Measurements from ENCODE around the gene ZFP36L1.

ZFP36L1 gene, protein sequence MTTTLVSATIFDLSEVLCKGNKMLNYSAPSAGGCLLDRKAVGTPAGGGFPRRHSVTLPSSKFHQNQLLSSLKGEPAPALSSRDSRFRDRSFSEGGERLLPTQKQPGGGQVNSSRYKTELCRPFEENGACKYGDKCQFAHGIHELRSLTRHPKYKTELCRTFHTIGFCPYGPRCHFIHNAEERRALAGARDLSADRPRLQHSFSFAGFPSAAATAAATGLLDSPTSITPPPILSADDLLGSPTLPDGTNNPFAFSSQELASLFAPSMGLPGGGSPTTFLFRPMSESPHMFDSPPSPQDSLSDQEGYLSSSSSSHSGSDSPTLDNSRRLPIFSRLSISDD

DNA sequence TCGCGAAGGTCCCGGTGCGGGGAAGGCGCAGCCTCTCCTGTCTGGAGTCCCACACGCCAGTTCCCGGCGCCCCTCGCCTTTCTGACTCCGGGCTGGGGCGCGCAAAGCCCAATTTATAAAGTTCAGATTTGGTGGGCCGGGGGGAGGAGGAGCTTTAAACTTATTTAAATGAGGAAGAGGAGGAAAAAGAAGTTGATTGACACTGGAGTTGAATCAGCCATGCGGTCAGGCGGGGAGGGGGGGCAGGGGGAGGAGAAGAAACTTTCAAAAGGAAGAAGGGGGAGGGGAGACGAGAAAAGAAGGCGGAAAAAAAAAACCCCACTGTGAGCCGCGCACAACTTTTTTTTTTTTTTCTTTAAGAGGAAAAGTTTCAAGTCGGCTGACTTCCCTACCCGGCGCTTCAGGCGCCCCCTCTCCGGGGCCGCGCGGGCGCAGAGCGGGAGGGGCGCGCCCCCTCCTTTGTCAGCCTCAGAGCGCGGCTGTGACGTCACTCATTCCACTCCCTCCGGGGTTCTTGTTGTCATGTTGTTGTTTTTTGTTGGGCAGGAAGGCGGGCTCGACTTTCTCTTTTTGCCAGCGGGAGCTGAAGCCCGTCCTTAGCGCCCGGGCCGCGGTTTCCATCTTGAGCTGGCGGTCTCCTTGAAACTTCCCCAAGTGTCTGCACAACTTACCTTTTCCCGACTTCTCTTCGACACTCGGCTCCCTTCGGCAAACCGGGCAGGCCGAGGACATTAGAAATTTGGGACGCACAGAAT is at the start of gene ZFP36L1:
TSS of gene ZFP36L1 (minus strand) at position 89 of the 755 bp plus-strand sequence. CDS start 129 bp downstream, outside the sequence.
- peak; percentile 80 for DNase-seq

DNA sequence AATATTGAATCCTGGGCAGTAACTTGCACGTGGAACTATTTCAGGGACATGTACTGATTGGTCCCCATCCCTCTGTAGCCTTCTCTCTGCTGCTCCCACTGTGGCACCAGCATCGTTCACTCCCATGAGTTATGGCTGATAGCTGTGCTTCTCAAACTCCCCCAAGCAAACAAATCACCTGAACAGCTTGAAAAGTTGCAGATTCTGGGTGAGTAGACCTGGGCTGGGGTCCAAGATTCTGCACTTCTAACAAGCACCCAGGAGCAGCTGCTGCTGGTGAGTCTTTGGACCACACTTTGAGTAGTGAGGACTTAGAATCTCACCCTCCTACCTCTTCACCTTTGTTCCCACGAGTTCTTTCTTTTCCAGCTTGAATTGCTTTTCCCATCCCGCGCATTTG is 49.4 kb upstream of the ZFP36L1 start:
- DNase-seq: peak; percentile 18

DNA sequence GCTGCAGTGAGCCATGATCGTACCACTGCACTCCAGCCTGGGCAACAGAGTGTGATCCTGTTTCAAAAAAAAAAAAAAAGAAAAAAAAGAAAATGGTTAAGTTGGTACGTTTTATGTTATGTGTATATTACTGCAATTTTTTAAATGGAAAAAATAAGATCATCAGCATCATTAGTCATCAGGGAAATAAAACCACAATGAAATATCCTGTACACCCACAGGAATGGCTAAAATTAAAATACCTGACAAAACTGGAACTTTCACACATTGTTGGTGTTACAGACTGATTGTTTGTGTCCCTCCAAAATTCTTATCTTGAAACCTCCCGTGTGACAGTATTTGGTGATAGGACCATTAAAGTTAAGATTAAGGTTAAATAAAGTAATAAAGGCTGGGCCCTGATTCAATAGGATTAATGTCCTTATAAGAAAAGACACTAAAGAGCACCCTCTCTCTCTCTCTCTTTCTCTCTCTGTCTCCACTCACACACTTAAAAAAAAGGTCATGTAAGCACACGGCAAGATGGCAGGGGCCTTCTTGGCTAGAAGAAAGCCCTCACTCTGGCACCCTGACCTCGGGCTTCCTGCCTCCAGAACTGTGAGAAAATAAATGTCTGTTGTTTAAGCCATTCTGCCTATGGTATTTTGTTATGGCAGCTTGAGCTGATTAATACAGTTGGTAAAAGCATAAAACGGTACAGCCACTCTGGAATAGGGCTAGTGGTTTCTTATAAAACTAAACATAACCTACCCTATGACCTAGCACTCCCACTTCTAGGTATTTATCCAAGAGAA is 48.3 kb upstream of the ZFP36L1 start:
- no peak for DNase-seq

DNA sequence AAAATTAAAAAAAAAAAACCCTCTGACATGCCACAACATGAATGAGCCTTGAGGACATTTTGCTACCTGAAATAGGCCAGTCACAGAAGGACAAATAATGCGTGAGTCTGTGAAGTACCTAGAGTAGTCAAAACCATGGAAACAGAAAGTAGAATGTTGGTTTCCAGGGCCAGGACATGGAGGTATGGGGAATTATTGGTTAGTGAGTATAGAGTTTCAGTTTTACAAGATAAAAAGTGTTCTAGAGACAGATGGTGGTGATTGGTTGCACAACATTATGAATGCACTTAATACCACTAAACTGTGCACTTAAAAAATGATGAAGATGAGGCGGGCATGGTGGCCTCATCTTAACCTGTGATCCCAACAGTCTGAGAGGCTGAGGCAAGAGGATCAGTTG is 47.6 kb upstream of the ZFP36L1 start:
- DNase-seq: peak; percentile 82

DNA sequence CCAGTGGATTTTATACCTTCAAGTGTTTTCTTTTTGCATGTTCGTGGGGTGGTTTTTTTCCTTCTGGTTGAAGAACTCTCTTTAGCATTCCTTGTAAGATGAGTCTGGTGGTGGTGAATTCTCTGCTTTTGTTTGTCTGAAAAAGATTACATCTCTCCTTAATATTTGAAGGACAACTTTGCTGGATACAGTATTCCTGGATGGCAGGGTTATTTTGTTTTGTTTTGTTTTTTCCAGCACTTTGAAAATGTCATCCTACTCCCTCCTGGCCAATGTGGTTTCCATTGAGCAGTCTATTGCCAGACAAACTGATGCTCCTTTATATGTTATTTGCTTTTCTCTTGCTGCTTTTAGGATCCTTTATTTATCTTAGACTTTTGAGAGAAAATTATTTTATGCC is 43.2 kb upstream of the ZFP36L1 start:
- no peak for DNase-seq

DNA sequence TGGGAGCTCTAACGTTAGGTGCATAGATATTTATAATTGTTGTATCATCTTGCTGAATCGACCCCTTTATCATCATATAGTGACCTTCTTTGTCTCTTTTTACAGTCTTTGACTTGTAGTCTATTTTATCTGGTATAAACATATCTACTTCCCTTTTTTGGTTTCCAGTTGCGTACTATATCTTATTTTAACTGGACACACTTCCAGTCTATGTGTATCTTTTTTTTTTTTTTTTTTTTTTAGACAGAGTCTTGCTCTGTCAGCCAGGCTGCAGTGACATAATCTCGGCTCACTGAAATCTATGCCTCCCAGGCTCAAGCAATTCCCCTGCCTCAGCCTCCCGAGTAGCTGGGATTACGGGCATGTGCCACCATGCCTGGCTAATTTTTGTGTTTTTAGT is 41.9 kb upstream of the ZFP36L1 start:
- DNase-seq: no peak

DNA sequence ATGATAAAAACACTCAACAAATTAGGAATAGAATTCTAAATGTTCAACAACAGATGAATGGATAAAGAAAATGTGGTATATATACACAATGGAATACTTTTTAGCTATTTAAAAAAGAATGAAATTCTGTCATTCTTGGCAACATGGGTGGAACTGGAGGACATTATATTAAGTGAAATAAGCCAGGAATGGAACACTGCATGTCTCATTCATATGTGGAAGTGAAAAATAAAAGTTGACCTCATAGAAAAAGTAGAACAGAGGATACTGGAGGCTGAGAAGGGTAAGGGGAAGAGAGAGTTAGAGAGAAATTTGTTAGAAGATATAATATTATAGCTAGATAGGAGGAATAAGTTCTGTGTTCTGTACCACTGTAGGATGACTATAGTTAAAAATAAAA is 35.8 kb upstream of the ZFP36L1 start:
- no peak for DNase-seq

DNA sequence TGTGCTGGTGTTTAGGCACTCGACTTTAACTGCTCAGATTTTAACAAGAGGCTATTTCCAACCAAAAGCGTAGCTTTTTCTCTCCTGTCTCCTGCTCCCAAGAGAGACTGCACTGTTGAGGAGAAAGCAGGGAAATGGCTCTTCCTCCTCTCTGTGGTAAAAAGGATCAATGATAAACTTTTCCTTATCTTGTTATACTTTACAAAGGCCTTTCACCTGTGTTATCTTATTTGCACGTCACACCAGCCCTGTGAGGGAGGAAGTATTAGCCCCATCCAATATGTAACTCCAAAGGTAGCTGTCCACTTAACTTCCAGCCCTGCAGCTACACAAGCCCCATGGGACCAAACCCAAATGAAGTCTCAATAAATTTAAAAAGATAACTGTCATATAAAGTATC is 32.9 kb upstream of the ZFP36L1 start:
- DNase-seq: no peak

DNA sequence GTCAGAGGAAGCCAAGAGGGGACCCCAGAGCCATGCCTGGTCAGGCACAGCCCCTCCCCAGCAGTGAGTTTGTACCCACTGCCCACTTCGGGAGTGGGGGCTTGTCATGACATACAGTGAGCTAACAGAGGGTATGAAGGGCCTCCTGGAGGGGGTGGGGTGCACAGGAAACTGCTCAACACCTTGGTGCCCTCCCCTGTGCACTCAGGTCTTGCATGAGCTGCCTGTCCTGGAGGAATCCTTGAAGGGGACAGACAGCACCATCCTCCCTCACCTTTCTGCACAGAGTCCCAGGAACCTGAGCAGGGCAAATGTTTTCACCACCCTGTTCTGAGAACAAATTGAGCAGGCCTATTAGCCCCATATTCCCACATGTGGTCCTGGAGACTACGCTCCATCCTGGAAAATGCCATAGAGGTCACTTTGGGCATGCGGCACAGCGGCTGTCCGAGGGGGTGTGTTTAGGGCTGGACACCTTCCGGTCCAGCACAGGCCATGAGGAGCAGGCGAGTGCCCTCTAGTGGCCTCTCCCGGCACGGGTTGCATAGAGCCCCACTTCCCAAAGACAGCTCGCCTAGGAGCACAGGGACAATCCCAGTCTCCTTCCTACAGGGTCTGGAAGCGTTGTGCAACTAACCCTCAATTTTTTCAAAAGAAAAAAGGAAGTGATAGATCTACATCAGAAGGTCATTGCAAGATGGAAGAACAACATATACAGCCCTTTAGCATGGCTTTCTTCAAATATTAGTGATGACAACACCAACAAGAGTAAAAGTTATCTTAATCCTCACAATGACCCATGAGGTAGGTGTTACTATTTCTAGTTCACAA is 31.9 kb upstream of the ZFP36L1 start:
- peak; percentile 9 for DNase-seq

DNA sequence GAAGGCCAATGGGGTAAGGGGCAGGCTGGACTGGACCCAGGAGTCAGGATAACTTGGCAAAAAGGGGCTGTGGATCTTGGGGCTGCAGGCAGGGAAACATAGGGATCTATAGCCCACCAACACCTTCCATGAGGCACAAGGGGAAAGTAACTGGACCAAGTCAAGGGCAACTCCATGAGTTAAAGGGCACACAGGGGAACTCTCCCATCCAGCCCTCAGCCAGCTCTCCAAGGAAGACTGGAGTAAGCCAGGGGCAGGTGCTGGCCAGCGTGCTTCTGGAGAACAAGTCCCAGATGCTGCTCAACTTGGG is 31.3 kb upstream of the ZFP36L1 start:
- DNase-seq: no peak

DNA sequence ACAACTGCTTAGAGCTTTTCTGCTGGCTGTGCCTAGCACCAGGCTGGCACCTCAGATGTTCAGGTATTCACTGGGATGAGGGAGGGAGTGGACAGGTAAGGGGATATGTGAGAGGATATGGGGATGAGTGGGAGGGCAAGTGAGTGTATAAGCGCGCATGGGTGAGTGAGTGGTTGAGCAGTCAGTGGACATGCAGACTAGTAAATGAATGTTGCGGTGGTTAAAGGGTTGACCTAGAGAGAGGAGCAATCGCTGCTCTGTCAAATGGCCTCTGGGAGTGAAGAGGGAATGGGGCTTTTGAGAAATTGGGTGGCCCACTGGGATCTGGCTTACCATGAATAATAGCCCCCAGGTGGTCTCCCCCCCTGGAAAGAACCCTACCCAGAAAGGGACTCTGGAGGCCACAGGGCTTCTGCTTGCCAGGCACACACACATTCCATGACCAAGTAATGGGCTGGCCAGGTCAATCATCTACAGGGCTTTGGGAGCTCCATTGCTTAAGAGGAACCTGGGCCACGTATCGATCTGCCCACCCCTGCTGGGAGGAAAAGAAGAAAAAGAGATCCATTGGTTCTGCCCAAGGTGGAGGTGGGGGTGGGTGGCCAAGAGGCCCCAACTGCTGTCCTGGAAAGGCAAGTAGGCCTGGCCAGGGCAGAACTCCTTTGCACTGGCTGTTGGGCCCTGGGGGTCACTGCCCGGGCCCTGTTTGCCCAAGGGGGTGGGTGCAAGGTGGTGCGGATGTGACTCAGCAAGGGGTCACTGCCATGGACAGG is 30.8 kb upstream of the ZFP36L1 start:
- no peak for DNase-seq

DNA sequence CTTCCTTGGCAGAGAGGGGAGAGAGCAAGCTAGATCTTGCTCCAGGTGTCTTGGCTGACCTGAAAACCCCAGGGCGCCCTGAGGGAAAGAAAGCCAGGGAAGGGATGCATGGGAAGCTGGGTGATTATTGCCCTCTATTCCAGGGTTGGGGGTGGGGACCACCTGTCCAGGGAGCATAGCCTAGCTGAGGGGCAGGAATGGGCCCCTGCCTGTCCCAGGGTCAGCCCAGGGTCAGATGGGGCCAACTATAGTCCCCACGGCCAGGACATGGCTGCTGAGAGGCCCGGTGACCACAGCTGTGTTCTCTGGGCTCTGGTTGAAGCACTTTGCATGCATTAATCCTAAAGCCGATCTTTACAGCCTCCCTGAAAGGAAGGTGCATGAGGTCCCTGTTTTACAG is 30.1 kb upstream of the ZFP36L1 start:
- no peak for DNase-seq

DNA sequence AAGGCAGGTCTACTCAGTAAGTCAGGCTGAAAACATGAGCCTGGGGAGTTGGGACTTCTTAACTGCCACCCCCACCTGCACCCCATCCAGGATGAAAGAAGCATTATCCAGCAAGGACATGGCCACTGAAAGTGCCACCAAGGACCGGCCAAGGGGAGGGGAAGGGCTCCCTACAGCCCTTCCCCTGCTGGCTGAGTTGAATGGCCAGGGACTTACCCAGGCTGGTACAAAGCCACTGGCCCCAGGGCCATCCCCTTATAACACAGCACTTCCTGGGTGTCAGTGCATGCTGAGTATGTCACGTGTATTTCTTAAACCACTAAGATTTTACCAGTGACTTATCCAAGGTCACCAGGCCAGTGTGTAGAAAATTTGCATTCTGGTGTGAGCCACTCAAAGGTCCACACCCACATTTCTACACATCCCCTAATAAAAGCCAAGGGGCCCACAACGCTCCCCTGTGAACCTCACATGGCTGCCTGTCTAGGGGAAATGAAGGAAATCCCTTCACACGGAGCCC is 29.3 kb upstream of the ZFP36L1 start:
- DNase-seq: no peak

DNA sequence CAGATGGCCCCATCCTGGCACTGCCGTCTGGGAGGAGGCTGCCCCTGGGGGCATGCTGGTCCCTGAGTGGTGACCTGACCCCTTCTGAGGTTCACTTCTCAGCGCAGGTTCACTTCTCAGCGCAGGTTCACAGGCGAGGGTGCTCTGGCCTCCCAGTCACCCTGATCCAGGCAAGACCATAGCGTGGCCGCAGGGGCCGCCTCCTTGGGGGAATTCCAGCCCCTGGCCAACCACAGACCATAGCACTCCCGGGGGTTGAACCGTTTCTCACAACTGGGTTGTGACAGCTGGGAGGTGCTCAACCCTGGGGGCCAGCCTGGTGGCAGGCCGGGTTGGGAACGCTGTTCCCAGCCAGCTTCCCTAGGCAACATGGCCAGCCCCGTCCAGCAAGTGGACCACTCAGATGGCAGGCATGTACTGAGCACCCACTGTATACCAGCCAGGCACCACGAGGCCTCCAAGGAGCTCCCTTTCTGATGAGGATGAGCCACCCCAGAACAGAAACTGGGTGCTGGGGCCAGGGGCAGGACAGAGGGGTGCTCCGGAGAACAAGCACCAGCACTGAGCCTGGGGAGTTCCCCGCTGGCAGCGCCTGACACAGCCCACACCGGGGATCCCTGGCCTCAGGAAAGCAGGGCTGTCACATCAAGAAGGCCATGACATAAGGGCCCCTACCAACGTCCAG is 28.3 kb upstream of the ZFP36L1 start:
- no peak for DNase-seq

DNA sequence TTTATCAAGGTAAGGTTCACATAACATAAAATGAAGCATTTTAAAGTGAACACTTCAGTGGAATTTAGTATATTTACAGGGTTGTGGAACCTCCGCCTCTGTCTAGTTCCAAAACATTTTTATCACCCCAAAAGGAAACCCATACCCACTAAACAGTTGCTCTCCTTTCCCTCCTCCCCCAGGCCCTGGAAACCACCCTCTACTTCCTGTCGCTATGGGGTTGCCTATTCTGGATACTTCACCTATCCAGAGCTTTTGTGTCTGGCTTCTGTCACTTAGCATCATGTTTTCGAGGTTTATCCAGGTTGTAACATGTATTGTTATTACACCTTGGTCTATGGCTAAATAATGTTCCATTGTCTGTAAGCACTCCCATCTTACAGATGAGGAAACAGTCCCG is 27.7 kb upstream of the ZFP36L1 start:
- DNase-seq: no peak

DNA sequence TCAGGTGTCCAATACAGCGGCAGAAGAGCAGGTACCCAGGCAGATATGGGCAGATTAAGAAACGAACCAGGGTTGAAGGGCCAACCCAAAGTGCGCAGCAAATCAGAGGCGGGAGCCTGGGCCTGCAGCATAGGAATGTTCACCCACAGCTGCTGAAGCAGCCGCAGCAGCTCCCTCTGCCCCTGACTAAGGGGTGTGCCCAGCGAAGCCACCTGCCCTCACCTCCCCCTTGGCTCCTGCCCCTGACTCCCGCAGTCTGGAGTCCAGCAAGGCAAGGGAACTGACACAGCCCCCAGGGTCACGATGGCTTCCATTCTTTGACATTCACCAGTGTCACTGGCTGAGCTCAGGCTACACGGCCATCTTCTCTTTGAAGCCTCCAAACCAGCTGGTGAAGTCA is 27.3 kb upstream of the ZFP36L1 start:
- DNase-seq: no peak

DNA sequence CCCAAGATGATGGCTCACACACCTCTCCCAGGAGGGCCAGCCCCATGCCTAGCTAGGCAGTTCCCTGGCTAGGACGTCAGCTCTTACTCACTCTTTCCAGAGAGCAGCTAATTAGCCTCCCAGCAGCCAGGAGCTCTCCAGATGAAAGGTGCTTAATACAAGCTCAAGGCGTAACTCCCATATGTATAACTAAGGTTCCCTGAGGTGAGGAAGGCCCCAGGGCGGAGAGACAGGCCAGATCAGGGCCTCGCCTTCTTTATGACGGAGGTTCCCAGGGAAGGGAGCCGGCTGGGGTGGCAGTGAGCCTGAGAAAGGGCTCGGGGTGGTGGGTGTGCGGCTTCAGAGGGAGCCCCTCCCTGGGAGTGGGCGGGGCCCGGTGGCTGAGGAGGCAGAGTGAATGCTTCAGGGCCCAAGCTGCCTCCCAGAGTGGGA is 26.4 kb upstream of the ZFP36L1 start:
- no peak for DNase-seq

DNA sequence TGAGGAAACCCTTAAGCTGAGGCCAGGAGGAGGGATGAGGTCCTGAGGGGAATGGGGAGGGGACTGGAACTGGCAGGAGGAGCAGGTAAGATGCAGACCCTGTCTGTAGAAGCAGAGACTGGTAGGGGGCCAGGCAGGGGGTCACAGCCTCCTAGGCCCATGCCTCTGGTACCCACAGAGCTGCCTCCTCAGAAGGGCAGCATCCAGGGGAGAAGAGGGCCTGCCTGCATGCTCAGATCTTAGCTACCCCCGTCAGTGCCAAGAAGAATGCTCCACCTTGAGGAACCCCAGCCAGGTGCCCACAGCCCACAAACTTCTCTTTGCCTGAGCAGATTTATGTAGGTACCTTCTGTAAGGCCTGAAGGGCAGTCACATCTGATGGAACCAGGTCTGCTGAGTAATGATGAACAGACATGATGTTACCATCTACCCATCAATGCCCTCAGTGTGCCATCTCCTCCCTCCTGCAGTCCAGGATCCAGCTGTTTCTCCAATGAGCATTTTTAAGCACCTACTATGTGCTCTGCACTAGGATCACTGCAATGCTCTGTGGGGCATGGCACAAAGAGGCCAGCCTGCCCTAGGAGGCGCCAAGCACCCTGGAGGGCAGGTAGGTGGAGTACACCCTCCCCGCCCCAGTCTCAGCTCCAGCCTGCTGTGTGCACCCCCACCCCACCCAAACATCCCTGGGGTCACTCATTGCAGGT is 24.8 kb upstream of the ZFP36L1 start:
- DNase-seq: no peak

DNA sequence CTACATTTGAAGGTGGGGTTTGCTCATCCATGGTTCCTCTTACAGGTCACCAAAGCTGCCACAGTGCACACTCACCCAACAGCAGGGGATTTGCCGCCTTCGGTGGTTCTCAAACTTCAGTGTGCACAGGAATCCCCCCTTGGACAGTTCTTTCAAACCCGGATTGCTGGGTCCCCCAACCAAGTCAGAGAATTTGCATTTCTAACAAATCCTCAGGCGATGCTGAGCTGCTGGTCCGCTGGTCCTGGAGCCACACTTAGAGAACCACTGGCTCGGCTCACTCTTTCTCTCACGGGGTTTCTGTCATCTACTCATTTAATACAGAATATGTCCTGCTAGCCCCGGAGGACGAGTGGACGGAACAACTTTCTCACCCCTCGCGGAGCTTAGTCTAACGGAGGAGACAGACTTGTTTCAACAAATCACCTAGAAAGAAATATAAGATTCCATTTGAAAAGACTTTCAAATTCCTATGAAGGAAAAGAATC is 24.1 kb upstream of the ZFP36L1 start:
- DNase-seq: no peak

DNA sequence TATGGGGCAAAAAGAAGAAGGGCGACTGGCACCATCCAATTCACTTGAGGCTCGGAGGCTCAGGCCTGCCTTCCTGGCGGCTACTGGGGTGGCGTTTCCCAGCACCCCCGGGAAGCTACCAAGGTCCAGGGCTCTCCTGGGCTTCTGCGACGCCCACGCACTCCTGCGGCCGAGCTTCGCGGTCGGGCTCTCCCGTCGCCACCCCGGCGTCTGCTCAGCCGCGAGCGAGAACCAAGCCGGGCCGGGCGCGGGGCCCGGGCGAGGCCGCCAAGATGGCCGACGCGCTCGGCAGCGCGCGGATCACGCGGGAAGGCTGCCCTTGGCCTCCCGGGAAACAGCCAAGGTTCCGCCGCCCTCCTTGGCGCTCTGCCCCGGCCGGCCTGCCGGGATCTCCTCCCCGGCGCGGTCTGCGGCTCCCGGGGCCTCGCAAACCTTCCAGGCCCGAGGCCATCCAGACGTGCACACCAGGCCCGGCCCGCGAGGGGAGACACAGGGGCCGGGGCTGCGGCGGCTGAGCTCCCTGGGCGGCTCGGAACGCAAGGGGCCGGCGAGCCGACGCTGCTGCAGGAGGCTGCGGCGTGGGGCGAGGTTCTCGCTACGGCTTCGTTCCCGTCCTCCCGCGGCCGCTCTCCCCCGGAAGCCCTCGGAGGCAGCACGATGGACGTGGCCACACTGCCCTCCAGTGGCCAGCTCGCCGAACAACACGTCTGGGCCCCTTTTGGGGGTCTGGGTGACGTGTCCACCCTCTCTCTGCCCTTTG is 23.5 kb upstream of the ZFP36L1 start:
- peak; percentile 63 for DNase-seq
